NT2/D1 (cell line): ENCODE data around the gene KCNK13.

Experiments
- SUZ12 ChIP-seq: IDR thresholded peaks from 2 replicates; pipeline ENCODE4 v1.6.1; 2011; ENCODE audit not compliant: insufficient read length, insufficient read depth; ENCODE audit errors: extremely low read depth
- ZNF274 ChIP-seq: IDR thresholded peaks from 2 replicates; pipeline ENCODE4 v1.6.1; 2011; ENCODE audit warnings: mild to moderate bottlenecking, low read depth, low read length

DNA sequence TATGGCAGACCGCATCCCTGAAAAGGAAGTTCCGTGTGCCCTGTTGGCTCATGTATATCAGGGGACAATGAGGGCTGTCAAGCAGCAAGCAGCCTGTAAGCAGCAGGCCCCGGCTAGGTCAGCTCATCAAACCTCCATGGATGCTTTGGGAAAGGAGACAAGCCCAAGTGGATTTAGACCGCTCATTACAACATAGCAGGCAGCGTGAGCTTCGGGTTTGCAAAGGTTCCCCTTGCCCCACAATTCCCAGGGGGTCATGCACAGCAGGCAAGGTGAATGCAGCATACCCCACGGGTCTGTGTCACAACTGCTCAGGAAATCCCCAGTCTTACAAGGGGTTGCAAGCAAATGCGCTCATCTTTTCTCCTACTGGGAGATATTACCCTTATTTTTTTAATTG, 54.6 kb downstream of the KCNK13 start:
- no peak for TF ChIP-seq ZNF274
- TF ChIP-seq SUZ12: no peak
